Stimulated activated CD4-positive, alpha-beta T cell treated with anti-CD3 and anti-CD28 coated beads, Interleukin-15, amount 100 ng/mL, for 1 hour (primary cell): Measurements from ENCODE around the gene MYO16.
"Not testable (repeated sequence)": the region's sequence is repeated elsewhere in the genome, so short reads cannot be mapped to it uniquely, and the experiment has no call there.

Experiments used
- DNase-seq, 2 donors: peaks; one replicate each; pipeline ENCODE4 v3.0.0-alpha.2; 2020; ENCODE audit warnings: low read depth in 1 of 2, low spot score in 1 of 2

Gene MYO16

DNA sequence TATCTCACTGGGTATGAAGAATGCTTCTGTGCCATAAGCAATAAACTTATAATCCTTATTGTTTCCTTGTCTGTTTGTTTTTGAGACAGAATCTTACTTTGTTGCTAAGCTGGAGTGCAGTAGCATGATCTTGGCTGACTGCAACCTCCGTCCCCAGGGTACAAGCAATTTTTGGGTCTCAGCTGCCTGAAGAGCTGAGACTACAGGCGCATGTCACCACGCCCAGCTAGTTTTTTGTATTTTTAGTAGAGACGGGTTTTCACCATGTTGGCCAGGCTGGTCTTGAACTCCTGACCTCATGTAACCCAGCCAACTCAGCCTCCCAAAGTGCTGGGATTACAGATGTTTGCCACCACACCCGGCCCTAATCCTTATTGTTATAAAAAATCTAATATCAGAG lies 112.5 kb downstream of the MYO16 start:
- no peak for DNase-seq

DNA sequence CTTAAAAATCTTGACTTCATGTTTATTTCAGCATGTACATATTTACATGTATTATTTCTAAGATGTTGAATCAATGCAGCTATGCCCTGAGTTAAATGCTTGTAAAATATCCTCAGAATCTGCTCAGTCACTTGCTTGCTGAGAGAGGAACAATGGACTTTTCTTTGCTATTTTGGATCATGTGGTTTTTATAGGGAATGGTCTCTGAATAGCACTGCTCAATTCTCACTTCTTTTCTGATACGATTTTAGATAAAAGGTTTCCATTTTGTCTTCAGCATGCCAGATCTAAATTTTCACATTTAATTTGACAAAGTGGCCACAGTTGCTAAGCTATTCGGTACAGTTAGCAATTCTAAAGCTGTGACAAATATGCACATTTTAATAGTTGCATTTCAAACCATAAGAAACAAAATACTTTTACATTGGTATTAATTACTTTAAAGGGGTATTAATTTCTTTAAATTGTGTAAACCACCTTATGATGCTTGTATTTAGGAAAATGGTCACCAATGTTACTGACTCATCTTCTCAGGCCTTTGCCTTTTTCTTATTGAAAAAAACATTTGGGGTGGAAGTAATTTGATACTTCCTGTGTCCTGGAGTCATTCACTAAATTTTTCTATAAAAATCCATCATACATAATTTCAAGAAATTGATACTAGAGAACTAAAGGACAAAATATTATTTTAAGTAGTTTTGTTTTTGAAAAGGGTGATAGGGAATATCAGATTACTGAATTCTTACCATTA lies 113.5 kb downstream of the MYO16 start:
- no peak for DNase-seq

GRCh38 chr13:108743522-108743921 lies 114.1 kb downstream of the MYO16 start:
- no peak for DNase-seq

DNA sequence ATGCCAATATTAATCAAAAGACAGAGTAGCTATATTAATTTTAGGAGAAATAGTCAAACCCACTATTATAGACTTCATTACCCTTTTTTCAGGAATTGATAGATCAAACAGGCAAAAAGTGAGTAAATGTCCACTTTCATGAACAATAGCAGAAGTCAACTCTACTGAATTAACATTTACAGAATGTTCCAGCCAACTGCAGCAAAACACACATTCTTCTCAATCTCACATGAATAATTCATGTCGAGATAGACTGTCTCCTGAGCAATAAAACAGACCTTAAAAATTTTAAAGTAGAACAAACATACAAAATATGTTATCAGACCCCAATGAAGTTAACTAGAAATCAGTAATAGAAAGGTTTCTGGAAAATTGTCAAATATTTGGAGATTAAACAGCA lies 118.4 kb downstream of the MYO16 start:
- DNase-seq, result no peak

DNA sequence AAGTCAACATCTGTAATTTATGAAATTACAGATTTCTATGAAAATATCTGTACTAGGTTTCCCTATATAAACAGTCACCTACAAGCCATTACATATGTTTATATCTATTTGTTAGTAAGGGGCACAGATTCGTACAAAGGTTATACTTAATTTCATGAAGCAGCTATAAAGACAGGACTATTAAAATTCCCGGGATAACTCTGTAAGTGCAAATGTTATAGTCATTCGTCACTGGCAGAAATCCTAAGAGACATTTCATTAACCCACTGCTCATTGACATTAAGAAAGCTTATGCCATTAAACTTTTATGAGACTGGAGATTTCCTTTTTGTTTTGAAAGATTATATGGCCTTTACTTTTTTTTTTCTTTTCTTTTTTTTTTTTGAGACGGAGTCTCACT lies 122.9 kb downstream of the MYO16 start:
- no peak for DNase-seq

GRCh38 chr13:108755083-108755482 lies 125.7 kb downstream of the MYO16 start:
- no peak for DNase-seq

GRCh38 chr13:108760129-108760528 lies 130.7 kb downstream of the MYO16 start:
- no peak for DNase-seq

DNA sequence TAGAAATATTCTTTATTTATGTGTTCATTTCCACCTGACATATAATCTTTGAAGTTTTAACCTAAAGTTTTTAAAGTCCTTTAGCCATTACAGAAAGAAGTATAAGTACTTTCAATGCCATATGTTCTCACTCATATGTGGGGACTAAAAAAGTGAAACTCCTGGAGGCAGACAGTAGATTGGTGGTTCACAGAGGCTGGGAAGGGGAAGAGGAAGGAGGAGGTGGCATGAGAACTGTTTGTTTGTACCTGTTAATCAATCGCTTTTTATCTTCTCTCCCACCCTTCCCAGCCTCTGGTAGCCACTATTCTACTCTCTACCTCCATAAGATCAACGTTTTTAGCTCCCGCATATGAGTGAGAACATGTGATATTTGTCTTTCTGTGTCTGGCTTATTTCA lies 131.1 kb downstream of the MYO16 start:
- DNase-seq, result no peak

- no peak for DNase-seq
Measured at GRCh38 chr13:108768035-108768434, 138.6 kb downstream of the MYO16 start.

DNA sequence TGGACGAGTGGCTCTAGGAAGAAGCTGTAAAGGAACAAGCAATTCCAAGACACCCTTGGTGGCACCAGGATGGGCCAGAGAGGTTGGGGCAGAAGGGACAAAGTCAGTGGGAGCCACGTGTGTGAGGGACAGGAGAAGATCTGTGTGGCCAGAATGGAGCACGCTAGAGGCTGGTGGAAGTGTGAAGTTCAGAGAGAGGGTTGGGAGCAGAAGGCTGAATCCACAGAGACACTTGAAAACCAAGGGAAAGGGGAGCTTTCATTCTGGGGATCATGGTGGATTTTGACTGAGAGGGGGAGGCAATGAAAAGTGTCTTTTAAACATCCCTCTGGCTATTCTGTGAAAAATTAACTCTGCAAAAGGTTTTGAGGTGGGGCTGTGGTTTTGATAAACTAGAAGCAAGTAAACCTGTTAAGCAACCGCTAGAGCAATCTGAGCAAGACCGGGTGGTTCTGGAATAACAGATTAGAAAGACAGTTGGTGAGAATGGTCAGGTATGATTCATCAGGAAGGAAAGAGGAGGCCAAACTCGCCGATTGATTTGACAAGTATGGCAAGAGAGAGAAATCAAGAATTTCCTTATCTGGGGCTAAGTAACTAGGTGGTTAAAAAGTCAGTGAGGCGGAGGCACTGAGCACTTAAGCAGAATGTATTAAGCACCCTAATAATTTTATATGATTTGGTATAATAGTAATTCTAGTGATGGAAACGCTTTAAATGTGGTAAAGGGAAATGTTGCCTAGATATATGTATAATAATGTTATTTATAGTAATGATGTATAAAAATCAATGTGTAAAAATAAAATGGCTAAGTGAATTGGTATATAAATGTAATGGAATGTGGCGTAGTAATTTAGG lies 140.0 kb downstream of the MYO16 start:
- DNase-seq, result no peak

- DNase-seq, result no peak
Measured at GRCh38 chr13:108775597-108775996, 146.2 kb downstream of the MYO16 start.

DNA sequence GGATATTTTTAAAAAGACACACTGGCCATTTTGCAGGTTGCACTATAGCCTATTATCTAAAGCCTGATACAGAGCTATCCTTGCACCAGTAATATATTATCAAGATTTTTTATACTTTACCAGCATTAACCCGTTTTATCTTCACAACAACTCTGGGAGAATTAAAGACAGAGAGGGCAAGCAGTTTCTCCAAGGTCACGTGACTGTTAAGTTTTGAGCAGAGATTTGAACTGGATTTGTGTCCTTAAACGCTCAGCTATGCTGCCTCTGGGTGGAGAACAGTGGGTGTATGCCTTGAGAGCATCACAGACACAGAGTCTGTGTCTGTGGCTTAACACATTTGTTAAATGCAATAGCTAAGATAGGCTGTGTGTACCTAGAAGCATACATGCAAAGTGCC lies 147.2 kb downstream of the MYO16 start:
- DNase-seq, result no peak

- no peak for DNase-seq
Measured at GRCh38 chr13:108777421-108778420, 148.3 kb downstream of the MYO16 start.

DNA sequence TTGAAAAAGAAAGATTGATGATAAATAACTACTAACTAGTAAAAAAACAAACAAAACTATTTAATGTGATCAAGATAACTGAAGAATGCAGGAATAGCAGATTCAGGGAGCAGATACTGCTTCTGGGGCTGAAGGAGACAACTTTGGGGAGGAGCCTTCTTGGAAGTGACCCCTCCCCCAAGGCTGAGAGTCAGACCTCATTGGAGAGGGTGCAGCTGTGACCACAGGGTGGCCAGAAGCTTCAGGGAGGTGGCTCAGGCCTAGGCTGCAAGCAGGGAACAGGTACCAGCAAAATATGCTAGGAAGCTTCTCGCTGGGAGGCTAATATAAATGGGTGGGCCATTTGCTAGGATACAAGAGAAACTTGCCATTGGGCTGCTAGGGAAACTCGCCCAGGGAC lies 149.9 kb downstream of the MYO16 start:
- DNase-seq, result no peak

DNA sequence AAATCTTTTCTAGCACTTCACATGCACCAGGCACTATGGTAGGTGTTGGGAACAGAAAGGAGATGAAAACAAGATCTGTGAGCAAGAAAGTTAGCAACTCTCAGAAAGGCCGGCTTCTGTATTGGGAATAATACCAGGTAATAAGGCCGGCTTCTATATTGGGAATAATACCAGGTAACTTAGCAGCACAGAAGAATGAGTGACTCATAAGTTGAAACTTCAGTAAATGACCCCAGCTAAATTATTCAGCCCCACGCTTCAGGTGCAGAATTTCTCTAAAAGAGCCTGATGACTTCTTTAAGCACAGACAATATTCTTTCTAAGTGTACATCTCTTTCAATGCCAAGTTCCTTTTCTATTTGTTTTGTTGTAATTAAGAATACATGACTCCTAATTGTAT lies 151.3 kb downstream of the MYO16 start:
- no peak for DNase-seq

DNA sequence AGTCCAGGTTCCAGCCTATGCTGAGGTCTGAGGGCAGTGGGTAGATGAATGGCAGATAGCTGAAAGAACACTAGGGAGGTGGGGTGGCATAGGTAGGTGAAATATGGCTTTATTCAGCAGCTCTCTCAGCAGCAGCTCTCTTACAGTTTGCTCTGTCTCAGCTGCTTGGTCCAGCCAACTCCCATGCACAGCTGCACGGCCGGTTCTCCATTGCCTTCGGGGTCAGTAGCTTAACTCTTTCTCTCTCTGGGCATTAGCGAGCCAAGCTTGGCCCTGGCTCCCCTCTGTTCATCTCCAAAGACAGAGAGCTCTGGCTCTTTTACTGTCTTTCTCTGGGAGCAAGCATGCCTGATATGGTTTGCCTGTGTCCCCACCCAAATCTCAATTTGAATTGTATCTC lies 151.9 kb downstream of the MYO16 start:
- DNase-seq, result no peak

GRCh38 chr13:108782480-108782879 lies 153.1 kb downstream of the MYO16 start:
- not testable (repeated sequence) for DNase-seq

GRCh38 chr13:108785844-108786243 lies 156.4 kb downstream of the MYO16 start:
- no peak for DNase-seq

GRCh38 chr13:108786456-108787200 lies 157.2 kb downstream of the MYO16 start:
- DNase-seq, result no peak

GRCh38 chr13:108787700-108788414 lies 158.4 kb downstream of the MYO16 start:
- DNase-seq, result no peak
